ENCODE results near the gene TXLNB.

Gene TXLNB

DNA sequence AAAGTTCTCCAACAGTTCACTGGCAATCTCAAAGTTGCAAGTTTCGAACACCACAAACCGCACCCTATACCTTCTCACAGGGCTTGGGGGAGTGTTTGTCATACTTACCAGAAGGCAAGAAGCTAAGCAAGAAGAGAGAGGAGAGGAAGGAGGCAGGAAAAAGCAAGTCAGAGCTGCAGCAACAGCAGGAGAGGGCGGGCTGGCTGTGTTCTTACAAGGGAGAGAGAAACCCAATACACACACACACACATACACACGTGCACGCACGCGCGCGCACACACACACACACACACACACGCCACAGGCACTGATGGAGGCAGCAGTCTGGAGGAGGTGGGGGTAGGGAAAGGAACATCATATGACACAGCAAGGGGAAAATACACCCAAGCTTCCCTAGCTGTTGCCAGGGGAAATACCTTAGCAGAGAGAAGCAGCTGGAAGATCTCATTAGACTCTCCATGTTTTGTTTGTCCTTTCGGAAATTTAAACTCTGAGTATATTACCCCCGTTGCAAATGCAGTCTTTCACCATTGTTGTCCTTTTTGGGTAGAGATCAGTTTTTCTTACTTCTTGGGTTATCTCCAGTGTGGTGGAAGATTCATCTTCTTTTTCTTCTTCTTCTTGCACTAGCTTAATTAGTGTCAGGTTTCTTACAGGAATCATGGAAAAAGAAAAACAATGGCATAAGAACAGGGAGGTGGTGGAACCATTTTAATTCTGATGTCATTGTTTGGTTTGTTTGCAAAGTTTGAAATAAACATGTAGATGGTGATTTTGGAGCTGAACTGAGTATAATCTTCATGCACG lies at the start of gene TXLNB:
Gene TXLNB, minus strand, starts transcription at position 186 of the 807 bp plus-strand sequence. CDS start 3,099 bp downstream, outside the sequence.
- DNase-seq = peak; percentile 86

DNA sequence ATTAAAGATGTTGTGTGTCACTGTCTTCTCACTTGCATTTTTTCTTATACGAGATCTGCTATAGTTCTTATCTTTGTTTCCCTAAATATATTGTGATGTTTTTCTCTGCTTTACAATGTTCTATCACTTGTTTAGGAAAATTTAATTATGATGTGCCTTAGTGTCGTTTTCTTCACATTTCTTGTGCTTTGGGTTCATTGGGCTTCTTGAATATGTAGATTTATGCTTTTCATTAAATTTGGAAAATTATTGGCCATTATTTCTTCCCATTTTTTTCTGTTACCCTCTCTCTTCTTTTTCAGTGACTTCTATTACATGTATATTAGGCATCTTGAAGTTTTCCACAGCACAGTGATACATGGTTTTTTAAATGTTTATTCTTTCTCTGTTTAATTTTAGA lies 49.3 kb upstream of the TXLNB start:
- DNase-seq = no peak

DNA sequence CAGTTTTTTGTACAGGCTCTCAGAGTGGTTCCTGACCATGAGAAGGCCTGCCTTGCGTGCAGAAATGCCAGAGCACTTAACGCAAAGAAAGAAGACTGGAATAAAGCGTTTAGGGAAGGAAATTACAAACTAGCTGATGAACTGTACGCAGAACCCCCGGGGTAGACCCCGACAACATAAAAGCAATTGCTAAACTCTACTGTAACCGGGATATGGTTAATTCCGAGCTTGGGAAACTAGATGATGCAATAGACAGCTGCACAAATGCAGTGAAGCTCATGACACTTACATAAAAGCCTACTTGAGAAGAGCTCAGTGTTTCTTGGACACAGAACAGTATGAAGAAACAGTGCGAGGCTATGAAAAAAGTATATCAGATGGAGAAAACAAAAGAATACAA lies 47.0 kb upstream of the TXLNB start:
- DNase-seq = no peak

DNA sequence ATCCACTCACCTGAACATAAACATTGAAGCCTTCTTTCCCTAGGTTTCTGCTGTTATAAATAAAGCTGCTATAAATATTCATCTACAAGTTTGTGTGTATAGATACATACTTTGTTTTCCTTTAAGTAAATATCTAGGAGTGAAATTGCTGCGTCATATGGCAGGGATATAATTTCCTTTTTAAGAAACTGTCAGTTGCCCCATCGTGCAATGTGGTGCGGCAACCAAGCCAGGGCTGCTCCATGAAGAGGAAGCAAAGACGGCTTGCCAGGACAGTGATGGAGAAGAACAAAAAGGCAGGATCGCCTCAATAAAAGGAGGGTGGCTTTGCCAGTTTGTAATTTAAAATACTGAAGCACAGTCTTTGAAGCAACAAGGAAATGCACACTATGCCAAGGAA lies 46.0 kb upstream of the TXLNB start:
- no peak for DNase-seq

DNA sequence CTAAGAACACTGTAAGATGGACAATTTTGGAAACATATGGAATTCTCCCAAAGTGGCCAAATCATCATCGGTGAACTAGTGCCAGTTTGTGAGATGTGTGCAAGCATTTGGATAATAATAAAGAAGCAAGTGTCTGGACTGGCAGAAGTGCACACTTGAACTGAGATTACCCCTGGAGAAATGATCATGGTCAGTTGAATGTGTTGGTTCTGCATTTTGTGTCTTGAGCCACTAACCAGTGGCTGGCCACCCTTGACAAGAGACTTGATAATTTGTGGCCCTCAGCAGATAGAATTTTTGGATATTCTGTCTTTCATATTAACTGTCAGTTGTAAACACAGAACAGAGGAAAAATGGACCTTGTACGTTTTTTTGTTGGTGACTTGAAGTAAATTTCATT lies 45.2 kb upstream of the TXLNB start:
- no peak for DNase-seq

DNA sequence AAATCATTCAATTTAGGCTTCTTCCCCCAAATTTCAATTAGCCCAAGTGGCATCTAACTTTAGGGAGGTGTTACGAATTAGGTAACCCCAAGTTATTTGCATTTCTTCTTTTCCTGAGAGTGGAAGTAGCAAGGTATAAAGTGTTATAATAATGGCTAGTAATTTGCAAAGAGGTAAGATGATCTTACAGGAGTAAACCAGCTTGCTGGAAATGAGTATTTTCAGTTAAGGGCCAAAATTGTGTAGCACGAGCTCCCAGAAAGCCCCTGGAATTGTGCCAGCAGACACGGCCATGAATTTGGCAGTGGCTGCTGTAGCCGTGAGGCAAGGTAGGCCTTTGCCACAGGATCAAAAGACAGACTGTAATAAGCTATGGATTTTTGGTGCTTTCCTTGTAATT lies 44.7 kb upstream of the TXLNB start:
- DNase-seq = no peak

DNA sequence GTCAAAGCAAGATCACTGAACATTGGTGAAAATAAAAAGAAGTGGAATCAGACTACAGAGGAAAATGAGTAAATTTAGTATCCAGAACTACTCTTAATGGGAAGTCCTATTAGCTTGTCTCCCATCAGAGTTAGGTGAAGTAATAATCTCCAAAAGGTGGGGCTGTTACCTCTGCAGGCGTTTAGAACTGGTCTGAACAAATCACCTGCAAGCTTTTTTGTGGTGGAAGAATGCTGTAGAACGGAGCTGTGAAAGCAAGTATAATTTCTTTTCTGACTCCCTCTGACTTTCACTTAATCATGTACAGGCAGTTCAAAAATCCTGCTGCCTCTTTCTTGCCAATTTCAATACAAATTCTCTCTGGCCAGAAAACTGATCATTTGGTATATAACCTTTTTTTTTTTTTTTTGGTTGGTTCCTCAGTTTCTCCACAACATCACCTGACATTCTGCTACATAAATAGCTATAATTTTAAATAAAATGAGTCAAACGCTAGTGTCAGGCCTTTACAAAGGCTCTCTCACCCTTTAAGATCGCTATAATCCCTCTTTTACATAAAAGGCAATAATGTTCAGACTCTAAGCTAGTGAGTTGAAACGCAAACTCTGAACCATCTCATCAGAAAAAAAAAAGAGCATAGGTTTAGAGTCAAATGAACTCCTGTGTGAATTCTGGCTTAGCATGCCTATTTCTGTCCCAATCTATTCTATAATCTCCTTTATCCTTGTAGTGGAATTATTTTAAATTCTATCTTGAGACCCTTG lies 43.8 kb upstream of the TXLNB start:
- no peak for DNase-seq

DNA sequence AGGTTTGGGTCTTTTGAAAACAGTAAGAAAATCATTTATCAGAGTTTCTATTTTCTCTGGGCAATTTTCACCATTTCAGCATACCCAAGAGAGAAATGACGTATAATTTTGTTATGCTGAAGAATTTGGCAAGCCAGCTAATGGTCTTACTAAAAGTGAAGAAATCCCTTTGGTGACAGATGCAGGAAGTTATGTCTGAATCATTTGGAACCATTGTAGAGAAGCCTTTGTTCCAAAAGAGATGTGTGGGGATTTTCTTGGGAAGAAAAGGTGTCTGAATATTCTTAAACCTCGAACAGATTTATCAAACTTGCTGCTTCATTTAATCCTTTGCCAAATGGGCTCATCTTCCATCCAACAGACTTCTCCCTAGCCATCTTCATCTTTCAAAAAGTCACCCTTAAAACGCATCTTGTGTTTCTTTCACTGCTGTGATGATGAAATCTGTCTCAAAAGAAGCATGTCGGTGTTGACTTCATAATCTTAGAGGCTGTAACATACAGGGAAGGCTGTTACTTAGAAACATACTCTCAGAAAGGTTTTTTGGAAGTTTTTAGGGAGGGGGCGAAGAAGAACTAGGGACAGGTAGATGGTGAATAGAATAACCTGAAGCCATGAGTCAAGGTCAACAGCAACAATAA lies 43.1 kb upstream of the TXLNB start:
- DNase-seq = no peak

DNA sequence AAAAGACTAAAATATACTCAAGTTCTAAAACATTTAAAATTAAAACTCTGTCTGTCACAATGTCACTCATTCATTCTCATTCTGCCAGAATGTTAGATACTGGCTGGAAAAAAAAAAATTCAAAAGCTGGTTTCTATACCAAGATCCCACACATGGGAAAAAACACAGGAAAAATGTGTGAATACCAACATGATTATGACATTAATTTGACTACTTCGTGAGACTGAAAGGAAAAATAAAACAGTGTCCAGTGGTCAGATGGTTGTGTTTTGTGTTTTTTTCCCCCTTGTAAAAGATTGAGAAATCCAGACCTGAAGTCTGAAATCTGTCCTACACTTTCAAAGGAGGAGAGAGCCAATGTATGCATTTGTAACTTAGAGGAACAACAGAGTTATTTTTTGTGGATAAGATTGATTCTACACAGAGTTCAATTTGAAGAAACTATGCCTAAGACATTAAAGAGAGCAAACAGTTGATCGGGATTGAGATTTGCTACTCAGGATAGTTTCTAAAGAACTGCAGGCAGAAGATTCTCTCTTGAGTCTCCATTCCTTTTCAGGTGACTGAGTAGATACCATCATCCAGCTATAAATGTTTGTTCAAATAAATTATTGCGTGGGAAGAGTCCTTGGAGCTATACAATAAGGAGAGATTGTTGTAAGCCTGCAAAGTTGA lies 39.2 kb upstream of the TXLNB start:
- DNase-seq = no peak

DNA sequence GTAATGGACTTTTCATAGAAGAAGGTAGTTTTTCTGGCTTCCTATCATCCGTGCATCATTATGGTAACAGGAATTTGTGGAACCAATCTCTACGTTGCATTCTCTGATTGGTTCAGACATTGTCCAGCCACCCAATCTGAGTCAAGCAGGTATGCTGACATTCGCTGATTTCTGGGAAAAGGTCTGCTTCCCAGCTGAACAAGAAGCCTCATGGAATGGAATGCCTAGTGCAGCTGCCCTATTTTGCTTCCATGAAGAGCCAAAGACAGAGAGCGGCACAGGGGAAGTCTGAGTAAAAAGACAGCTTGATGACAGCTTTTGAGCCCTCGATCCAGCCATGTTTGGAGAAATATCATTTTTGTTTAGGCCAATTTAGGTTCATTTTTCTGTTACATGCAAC lies 38.5 kb upstream of the TXLNB start:
- no peak for DNase-seq

DNA sequence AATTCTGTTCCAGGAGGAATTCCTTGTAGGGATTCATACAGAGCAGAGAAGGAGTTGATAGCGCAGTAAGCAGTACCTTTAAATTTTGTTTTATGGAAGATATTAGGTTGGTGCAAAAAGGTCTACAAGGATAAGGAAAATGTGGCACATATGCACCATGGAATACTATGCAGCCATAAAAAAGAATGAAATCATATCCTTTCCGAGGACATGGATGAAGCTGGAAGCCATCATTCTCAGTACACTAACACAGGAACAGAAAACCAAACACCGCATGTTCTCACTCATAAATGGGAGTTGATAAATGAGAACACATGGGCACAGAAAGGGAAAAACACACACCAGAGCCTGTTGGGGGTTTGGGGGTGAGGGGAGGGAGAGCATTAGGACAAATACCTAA lies 37.4 kb upstream of the TXLNB start:
- no peak for DNase-seq

DNA sequence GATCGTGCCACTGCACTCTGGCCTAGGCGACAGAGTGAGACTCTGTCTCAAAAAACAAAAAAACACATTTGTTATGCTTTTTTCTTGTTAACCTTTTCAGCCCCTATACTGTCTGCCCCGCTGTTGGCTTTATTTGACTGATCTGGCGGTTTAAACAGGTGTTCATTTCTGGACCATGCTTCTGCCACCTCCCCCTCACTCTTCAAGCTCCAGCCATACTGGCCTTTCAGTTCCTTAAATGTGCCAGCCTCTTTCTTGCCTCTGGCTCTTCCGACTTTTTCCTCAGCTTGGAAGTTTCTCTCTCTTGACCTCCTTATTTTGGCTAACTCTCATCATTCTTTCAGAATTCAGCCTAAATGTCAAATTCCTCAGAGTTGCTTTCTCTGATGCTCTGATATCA lies 35.2 kb upstream of the TXLNB start:
- DNase-seq = no peak

DNA sequence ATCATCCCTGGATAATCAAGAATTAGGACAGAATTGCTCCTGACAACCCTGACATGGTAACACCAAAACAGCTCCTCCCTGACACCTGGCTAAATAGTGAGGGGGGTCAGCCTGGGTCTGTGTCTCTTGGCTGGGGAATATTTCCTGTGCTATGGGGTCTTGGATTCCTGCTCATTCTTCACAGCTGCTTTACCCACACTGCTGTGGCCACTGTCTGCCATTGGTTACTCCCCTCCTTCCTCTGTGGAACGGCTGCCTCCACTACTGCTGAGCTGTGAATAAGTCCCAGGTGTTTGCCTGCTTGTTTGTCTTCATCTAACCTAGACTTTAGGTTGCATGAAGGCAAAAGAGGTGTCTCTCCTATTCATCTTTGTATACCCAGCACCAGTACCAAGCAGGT lies 33.9 kb upstream of the TXLNB start:
- DNase-seq = no peak

DNA sequence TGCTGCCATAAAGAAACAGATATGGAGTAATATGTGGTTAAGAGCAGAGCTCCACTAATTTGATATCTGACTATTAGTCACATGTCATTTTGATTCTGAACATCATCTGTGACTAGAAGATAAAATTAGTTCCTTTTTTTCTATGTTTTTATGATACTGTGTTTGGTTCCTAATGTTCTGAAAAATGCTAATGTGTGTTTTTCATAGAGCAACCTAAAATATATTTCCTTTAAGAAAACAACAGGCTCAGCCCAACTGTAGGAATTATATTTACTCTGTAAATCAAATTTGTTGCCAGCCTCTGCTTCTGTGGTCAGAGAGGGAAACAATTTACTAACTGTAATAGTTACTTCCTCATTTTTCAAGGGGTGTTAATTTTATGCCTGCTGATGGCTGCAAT lies 33.3 kb upstream of the TXLNB start:
- no peak for DNase-seq

DNA sequence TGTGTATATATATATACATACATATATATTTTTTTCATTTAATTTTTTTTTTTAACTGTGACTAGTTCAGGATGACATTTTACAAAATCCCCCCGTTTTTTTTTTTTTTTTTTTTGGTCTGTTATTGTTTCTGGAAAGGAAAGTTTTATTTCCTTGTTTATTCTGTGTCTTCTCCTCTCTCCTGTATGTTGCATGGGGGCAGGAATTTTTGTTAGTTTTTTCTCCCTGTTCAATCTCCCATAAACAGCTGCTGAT lies 32.4 kb upstream of the TXLNB start:
- DNase-seq = no peak

DNA sequence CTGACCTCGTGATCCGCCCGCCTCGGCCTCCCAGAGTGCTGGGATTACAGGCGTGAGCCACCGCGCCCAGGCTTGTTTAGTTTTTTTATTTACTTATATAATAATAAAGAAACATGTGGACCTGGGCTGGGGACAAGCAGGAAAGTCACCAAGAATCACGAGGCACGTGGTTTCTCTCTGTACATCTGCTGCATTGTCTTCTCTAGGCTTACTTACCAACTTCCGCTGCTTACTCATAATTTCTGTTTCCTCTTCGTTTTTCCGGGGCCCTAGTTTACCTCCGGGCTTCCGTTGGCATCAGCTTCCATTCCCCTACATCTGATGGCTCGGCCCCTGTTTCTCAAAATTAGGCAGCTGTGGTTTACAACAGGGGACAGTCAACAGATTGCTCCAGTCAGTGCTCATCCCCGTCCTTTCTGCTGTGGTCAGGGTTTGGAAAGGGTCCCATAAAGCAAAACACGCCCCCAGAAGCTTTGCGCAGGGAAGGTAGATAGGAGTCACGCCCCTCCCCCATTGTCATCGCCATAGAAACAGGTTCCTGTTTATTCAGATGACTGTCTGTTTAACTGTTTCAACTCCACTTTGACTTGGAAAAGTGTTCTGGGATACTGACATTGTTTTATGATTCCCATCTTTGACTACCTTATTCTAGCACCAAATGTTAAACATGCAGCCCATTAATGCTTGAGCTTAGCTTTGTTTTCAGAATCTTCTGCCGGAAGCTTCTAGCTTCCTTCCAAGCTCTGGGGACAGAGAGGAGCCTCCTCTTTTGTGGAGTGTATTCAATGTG lies 31.9 kb upstream of the TXLNB start:
- peak; percentile 78 for DNase-seq

DNA sequence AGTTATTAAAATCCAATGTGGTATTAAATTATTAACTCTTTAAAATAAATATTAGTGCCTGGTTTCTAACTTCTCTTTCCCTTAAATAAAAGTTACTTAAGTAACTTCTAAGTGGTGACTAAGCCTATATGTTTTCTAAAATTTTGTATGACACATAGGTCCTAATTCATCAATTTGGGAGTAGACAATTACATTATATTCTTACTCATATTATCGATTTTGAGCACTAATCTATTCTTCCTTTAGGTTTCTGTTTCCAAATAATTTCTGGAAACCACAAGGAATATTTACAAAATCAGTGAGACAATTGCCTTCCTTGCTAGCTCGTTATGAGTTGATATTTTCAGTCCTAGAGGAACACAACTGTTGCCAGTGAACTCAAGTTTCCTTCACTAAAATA lies 28.3 kb upstream of the TXLNB start:
- DNase-seq = no peak

DNA sequence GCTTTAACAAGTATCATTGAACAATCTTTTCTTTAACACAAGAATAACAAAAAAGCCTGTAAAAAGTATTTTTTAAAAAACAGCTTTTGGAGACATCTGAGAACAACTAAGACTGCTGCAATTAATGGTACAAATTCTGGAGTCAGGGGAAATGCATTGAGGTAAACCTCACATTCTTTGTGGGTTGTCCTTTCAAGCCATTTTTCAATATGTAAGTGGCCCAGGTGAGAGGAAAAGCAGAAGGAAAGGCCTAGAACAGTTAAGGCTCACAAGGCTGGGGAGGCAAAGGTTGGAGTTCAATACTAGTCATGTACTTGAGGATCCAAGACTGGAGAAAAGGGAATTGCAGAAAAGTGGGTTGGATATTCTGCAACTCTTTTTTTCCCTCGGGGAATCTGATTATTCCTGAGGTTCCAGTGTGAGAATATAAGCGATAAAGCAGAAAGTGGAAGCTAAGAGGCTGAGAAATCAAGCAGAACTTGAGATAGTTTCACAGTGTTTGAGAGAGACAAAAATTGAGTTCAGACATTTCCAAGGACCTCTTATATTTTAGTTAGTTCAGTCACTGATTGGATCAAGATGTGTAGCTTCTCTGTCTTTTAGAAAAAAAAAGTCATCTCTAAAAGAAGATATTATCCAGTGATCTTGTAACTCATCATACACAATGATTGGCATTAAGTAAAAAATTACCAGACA lies 25.0 kb upstream of the TXLNB start:
- DNase-seq = no peak

DNA sequence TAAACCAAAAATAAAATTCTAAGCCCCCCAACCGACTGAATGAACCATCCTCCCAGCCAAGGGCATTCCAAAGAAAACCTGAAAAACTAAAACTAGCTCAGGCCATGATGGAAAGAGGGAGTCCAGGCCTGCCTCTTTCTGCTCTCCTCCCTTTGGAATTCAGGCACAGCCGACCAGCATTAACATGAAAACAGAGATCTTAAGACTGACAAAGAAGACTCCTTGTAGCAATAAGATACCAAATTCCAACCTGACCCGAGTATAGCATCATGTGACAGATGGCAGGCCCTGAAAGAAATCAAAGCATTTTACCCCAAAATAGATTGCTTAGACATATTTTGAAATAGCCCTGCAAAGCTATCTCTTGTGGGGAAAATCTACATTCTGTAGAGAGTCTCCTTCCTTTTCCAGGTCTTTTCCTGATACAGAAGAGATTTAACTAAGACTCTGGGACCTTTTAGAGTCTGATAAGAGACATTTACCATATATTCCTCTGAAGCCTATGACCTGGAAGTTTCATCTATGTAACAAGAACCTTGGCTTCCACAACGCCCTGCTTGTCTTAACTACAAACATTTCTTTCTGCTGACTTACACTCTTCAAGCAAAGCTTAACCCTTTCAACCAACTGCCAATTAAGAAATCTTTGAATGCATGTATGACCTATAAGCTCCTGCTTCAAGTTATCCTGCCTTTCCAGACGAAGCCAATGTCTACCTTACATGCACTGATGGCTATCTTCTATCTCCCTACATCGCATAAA lies 22.2 kb upstream of the TXLNB start:
- DNase-seq = no peak

DNA sequence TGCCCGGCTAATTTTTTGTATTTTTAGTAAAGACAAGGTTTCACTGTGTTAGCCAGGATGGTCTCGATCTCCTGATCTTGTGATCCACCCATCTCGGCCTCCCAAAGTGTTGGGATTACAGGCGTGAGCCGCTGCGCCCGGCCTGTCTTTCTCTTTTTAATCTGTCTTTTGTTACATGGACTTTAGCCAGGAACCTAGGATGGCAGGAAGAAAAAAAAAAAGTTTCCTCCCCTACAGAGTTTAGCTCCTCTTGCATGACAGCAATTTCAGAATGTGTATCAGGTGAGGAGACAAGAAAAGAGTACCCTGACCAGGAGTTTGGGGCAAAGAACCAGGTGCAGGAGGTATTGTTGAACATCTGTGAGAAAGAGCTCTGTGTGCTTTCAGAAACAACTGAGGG lies 21.4 kb upstream of the TXLNB start:
- DNase-seq = no peak

DNA sequence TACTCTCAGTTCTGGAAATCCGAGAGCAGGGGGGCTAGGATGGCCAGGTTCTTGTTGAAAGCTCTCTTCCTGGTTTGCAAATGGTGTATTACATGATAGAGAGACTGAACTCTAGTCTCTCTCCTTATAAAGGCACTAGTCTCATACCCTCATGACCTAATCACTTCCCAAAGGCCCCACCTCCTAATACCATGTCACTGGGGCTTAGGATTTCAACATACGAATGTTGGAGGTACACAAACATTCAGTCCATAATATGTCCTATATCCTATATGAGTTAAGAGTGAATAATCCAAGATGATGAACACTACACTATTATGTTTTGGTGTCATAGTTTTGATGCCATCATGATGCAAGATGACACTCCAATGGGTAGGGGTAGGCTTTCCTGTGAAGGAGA lies 20.0 kb upstream of the TXLNB start:
- no peak for DNase-seq

All from stimulated activated naive CD4-positive, alpha-beta T cell treated with Interleukin-2 at 50 U/mL for 16 hours (primary cell).